Ishikawa (cell line): ENCODE results near the gene ZHX3.

Experiments used
- CREB1 ChIP-seq: IDR thresholded peaks from 2 replicates; pipeline ENCODE4 v1.6.1; 2012; ENCODE audit warnings: low read depth
- EGR1 ChIP-seq: IDR thresholded peaks from 2 replicates; pipeline ENCODE4 v1.6.1; 2012
- EP300 ChIP-seq: IDR thresholded peaks from 2 replicates; pipeline ENCODE4 v1.6.1; 2012; ENCODE audit warnings: borderline replicate concordance
- FOXM1 ChIP-seq: IDR thresholded peaks from 2 replicates; pipeline ENCODE4 v1.6.1; 2012; ENCODE audit warnings: low read depth, borderline replicate concordance
- NFIC ChIP-seq: IDR thresholded peaks from 2 replicates; pipeline ENCODE4 v1.6.1; 2012
- RAD21 ChIP-seq: IDR thresholded peaks from 2 replicates; pipeline ENCODE4 v1.6.1; 2012; ENCODE audit warnings: low read depth
- TAF1 ChIP-seq: IDR thresholded peaks from 2 replicates; pipeline ENCODE4 v1.6.1; 2012; ENCODE audit warnings: low read depth, mild to moderate bottlenecking
- TCF12 ChIP-seq: IDR thresholded peaks from 2 replicates; pipeline ENCODE4 v1.6.1; 2012; ENCODE audit warnings: low read depth
- TEAD4 ChIP-seq: IDR thresholded peaks from 2 replicates; pipeline ENCODE4 v1.6.1; 2012
- YY1 ChIP-seq: IDR thresholded peaks from 2 replicates; pipeline ENCODE4 v1.6.1; 2012; ENCODE audit warnings: low read depth
- ZBTB7A ChIP-seq: IDR thresholded peaks from 2 replicates; pipeline ENCODE4 v1.6.1; 2012; ENCODE audit warnings: low read depth
- TF ChIP-seq, protein P1 (sequence below): IDR thresholded peaks from 2 replicates; pipeline ENCODE4 v1.6.1; 2012; ENCODE audit warnings: low read depth, mild to moderate bottlenecking
- TF ChIP-seq, protein P2 (sequence below): IDR thresholded peaks from 2 replicates; pipeline ENCODE4 v1.6.1; 2012
- TF ChIP-seq, protein P3 (sequence below): IDR thresholded peaks from 2 replicates; pipeline ENCODE4 v1.6.1; 2012

Gene ZHX3

GRCh38 chr20:41137614-41138474, 179.7 kb downstream of the ZHX3 start:
- TF ChIP-seq, protein P1, sequence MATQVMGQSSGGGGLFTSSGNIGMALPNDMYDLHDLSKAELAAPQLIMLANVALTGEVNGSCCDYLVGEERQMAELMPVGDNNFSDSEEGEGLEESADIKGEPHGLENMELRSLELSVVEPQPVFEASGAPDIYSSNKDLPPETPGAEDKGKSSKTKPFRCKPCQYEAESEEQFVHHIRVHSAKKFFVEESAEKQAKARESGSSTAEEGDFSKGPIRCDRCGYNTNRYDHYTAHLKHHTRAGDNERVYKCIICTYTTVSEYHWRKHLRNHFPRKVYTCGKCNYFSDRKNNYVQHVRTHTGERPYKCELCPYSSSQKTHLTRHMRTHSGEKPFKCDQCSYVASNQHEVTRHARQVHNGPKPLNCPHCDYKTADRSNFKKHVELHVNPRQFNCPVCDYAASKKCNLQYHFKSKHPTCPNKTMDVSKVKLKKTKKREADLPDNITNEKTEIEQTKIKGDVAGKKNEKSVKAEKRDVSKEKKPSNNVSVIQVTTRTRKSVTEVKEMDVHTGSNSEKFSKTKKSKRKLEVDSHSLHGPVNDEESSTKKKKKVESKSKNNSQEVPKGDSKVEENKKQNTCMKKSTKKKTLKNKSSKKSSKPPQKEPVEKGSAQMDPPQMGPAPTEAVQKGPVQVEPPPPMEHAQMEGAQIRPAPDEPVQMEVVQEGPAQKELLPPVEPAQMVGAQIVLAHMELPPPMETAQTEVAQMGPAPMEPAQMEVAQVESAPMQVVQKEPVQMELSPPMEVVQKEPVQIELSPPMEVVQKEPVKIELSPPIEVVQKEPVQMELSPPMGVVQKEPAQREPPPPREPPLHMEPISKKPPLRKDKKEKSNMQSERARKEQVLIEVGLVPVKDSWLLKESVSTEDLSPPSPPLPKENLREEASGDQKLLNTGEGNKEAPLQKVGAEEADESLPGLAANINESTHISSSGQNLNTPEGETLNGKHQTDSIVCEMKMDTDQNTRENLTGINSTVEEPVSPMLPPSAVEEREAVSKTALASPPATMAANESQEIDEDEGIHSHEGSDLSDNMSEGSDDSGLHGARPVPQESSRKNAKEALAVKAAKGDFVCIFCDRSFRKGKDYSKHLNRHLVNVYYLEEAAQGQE = no peak
- TF ChIP-seq, protein P2, sequence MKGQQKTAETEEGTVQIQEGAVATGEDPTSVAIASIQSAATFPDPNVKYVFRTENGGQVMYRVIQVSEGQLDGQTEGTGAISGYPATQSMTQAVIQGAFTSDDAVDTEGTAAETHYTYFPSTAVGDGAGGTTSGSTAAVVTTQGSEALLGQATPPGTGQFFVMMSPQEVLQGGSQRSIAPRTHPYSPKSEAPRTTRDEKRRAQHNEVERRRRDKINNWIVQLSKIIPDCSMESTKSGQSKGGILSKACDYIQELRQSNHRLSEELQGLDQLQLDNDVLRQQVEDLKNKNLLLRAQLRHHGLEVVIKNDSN = peak; percentile 89
- TF ChIP-seq ZBTB7A (peak; percentile 94), RAD21 (no peak), EGR1 (no peak), YY1 (0 out of 2 replicates have a peak, but pooled peaks have one; percentile 1), EP300 (no peak), FOXM1 (no peak), NFIC (peak; percentile 38; the same call in 1 of the 2 replicates), CREB1 (no peak), TAF1 (no peak), TEAD4 (no peak), TCF12 (no peak)
- TF ChIP-seq, protein P3, sequence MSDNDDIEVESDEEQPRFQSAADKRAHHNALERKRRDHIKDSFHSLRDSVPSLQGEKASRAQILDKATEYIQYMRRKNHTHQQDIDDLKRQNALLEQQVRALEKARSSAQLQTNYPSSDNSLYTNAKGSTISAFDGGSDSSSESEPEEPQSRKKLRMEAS = peak; percentile 32

DNA sequence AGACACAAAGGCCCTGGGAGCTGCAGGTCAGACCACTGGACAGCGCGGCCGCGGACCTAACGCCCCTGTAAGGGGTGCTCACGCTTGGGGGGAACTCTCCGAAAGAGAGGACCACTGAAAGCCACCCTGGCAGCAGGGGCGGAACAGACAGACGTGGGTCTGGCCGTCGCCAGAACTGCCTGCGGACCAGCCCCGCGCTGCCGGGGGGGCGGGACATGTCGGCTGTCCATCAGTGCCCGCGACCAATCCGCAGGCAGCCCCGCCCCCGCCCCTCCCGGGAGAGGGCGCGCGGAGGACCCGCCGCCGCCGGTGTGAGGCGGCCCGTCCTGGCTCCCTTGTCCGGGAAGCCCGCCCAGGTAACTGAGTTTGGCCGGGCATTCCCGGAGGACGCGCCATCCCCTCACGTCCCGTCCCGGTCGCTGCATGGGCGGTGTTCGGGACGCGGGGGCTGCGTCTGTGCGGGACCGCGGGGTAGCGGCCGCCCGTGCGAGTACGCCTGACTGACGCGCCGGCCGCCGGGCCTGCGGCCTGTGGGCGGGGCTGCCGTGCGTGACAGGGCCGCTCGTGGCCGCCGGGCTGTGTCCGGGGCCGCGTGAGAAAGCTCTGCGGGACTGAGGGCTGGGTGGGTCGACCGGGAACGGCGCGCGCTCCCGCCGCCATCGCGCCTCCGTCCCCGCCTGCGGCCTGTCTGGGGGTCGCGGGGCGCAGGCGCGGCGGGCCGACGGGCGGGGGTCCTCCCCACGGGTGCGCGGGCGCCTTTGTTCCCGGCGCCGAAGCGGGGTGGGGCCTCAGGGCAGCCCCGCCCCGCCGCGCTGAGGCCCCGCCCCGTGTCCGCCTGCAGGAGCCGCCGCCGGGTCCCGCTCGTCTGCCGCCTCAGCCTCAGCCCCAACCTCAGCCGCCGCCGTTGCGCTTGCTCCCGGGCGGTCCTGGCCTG, 180.6 kb downstream of the ZHX3 start, which contains the start of gene PLCG1:
TSS of gene PLCG1 (plus strand) at position 864 of the 934 bp plus-strand sequence. CDS start 99 bp downstream, outside the sequence.
- TF ChIP-seq TAF1 (peak; percentile 62; the same call in 1 of the 2 replicates), YY1 (peak; percentile 41; the same call in 1 of the 2 replicates), EGR1 (peak; percentile 23)
- TF ChIP-seq, protein P1 = no peak
- TF ChIP-seq, protein P3 = peak; percentile 62

GRCh38 chr20:41135888-41136679, 181.4 kb downstream of the ZHX3 start:
- TF ChIP-seq NFIC (no peak), EP300 (no peak), ZBTB7A (no peak), RAD21 (no peak)

- TF ChIP-seq FOXM1 (no peak), YY1 (no peak), RAD21 (peak; percentile 80), EGR1 (peak; percentile 81)
- TF ChIP-seq, protein P3 = no peak
Observed at GRCh38 chr20:41135187-41135887, 182.2 kb downstream of the ZHX3 start.
